Measurements from ENCODE around the gene RDH8.

The RDH8 gene

DNA sequence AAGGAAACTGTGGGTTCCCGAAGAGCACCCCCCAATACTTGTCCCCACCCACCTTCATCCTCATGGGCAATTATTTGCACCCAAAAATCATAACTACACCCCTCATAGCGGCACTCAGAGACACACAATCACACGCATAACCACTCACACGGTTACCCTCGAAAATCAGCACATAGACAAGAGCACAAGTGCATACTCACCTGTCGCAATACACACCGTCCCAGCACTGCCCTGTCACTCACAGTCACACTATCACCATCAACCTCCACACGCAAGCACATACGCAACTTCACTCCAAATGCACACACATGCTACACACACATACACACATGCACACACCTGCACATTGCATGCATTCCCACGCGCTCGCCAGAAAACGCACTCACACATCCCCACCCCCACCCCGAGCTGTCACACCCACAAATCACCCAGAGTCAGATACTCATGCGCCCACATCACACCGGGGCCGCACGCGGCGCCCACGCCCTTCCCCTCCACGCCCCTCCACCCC is 3.5 kb upstream of the RDH8 start (continued):
- TF ChIP-seq, protein P1, sequence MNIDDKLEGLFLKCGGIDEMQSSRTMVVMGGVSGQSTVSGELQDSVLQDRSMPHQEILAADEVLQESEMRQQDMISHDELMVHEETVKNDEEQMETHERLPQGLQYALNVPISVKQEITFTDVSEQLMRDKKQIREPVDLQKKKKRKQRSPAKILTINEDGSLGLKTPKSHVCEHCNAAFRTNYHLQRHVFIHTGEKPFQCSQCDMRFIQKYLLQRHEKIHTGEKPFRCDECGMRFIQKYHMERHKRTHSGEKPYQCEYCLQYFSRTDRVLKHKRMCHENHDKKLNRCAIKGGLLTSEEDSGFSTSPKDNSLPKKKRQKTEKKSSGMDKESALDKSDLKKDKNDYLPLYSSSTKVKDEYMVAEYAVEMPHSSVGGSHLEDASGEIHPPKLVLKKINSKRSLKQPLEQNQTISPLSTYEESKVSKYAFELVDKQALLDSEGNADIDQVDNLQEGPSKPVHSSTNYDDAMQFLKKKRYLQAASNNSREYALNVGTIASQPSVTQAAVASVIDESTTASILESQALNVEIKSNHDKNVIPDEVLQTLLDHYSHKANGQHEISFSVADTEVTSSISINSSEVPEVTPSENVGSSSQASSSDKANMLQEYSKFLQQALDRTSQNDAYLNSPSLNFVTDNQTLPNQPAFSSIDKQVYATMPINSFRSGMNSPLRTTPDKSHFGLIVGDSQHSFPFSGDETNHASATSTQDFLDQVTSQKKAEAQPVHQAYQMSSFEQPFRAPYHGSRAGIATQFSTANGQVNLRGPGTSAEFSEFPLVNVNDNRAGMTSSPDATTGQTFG (tag by site-specific recombination; IDR thresholded peaks at IDR 0.05; ENCODE audit: borderline replicate concordance): peak; percentile 41; the same call in 1 of the 2 replicates
- no peak for TF ChIP-seq ZNF585B (tag by site-specific recombination; IDR thresholded peaks at IDR 0.05)
- 0 out of 2 replicates have a peak, but pooled peaks have one; percentile 17 for TF ChIP-seq ZNF777 (tag by site-specific recombination; IDR thresholded peaks at IDR 0.05; ENCODE audit: borderline replicate concordance)
- TF ChIP-seq ZBTB7A (tag by site-specific recombination; IDR thresholded peaks at IDR 0.05; ENCODE audit: low read depth): peak; percentile 74
- TF ChIP-seq ZNF426 (tag by site-specific recombination; IDR thresholded peaks at IDR 0.05): no peak
- TF ChIP-seq ZNF121 (tag by site-specific recombination; IDR thresholded peaks at IDR 0.05): no peak
- no peak for TF ChIP-seq GFI1B (tag by site-specific recombination; IDR thresholded peaks at IDR 0.05)
- no peak for TF ChIP-seq BCL11B (tag by site-specific recombination; IDR thresholded peaks at IDR 0.05; ENCODE audit: low read depth)
- TF ChIP-seq ZNF266 (tag by site-specific recombination; IDR thresholded peaks at IDR 0.05; ENCODE audit: low read depth): peak; percentile 21; the same call in 1 of the 2 replicates
- 0 out of 2 replicates have a peak, but pooled peaks have one; percentile 11 for TF ChIP-seq HIC1 (tag by site-specific recombination; IDR thresholded peaks at IDR 0.05)
- TF ChIP-seq ZNF23 (tag by site-specific recombination; IDR thresholded peaks at IDR 0.05; ENCODE audit: borderline replicate concordance): peak; percentile 34; the same call in 1 of the 2 replicates
- 0 out of 2 replicates have a peak, but pooled peaks have one; percentile 18 for TF ChIP-seq ZNF791 (tag by site-specific recombination; IDR thresholded peaks at IDR 0.05)
- peak; percentile 97 for TF ChIP-seq EGR2 (tag by site-specific recombination; IDR thresholded peaks at IDR 0.05; ENCODE audit: low read depth)
- TF ChIP-seq ZNF473 (tag by site-specific recombination; IDR thresholded peaks at IDR 0.05): peak; percentile 39; the same call in 1 of the 2 replicates
- peak; percentile 67 for TF ChIP-seq KLF16 (tag by site-specific recombination; IDR thresholded peaks at IDR 0.05)
- TF ChIP-seq KLF1 (tag by site-specific recombination; IDR thresholded peaks at IDR 0.05): peak; percentile 79

- POLR2A ChIA-PET: no interaction called here
- no peaks in the 10 kb centered on the region for H3K9me3 ChIP-seq (ENCODE audit: control insufficient read depth, insufficient read depth, low read depth, low read length)
- H3K36me3 ChIP-seq (ENCODE audit: control insufficient read depth in 2 of 2, insufficient read depth in 1 of 2, low read length in 2 of 2): no peaks in the 10 kb centered on the region
- H3K4me1 ChIP-seq (ENCODE audit: control insufficient read depth, insufficient read depth, low read length): peaks cover 7% of the 10 kb centered on the region; the same call in 1 of the 2 replicates
- H3K27ac ChIP-seq (ENCODE audit: extremely low read depth, low read depth, low read length): no peak within 1 kb of the TSS
- CTCF ChIA-PET: interaction anchor here (0.9 to 2.4 kb wide), 2 partner anchors 10 to 18 kb away, joined by 3 to 11 read pairs; no protein-coding TSS in a partner anchor
- peak within 1 kb of the TSS; percentile 16 for H3K4me3 ChIP-seq (ENCODE audit: low read depth, low read length)
- TF ChIP-seq ZNF549 (tag by site-specific recombination; IDR thresholded peaks at IDR 0.05): no peak
- TF ChIP-seq KLF10 (tag by site-specific recombination; IDR thresholded peaks at IDR 0.05): no peak
- TF ChIP-seq ZNF138 (tag by site-specific recombination; IDR thresholded peaks at IDR 0.05; ENCODE audit: borderline replicate concordance): no peak
- no peak for TF ChIP-seq HOXA7 (CRISPR knock-in tag; IDR thresholded peaks at IDR 0.05; ENCODE audit: borderline replicate concordance)
- TF ChIP-seq ZNF513 (tag by site-specific recombination; IDR thresholded peaks at IDR 0.05): no peak
- no peak for TF ChIP-seq BCL11B (tag by site-specific recombination; IDR thresholded peaks at IDR 0.05; ENCODE audit: low read depth)
- TF ChIP-seq ZNF521 (tag by site-specific recombination; IDR thresholded peaks at IDR 0.05): no peak
- no peak for TF ChIP-seq GLIS2 (tag by site-specific recombination; IDR thresholded peaks at IDR 0.05)
- TF ChIP-seq ZNF654 (tag by site-specific recombination; IDR thresholded peaks at IDR 0.05; ENCODE audit: low read depth): no peak
- peak; percentile 72 for TF ChIP-seq SP3 (tag by site-specific recombination; IDR thresholded peaks at IDR 0.05)
- no peak for TF ChIP-seq GLI4 (tag by site-specific recombination; IDR thresholded peaks at IDR 0.05)
- TF ChIP-seq ZNF558 (tag by site-specific recombination; IDR thresholded peaks at IDR 0.05): no peak
- no peak for TF ChIP-seq ZNF354C (tag by site-specific recombination; IDR thresholded peaks at IDR 0.05; ENCODE audit: borderline replicate concordance, low read depth)
- no peak for TF ChIP-seq ZNF416 (tag by site-specific recombination; IDR thresholded peaks at IDR 0.05)
- peak; percentile 82 for TF ChIP-seq KLF1 (tag by site-specific recombination; IDR thresholded peaks at IDR 0.05)
- no peak for TF ChIP-seq ZNF274 (IDR thresholded peaks at IDR 0.05; ENCODE audit: low read length)
- TF ChIP-seq ZNF274 (tag by site-specific recombination; IDR thresholded peaks at IDR 0.05; ENCODE audit: borderline replicate concordance): no peak
These were observed 3.0 kb upstream of the RDH8 start, which contains the start of gene COL5A3 for GRCh38 chr19:10010247-10010691. Gene COL5A3, minus strand, starts transcription at chr19:10010504. Its CDS starts 119 bp downstream, at chr19:10010385.
